Measurements from ENCODE around the gene SFXN3.
A peak's percentile ranks its signal among the peaks of the same experiment; 100 is the strongest.

SFXN3 gene

DNA sequence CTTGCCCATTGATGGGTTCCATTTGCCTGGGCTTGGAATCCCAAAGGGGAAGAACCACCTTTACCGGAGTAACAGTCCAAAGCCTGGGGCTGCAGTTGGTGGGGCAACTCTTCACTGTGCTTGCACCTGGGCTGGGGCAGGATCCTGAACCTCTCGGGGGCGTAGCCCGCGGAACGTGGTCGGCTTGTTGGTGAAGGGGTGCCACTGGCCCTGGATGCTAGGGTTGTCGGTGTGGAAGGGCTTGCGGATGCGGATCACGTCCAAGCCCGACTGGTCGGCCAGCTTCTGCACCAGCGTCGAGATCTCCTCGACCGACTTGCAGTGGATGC, 44.4 kb upstream of the SFXN3 start:
- TF ChIP-seq RARB (CRISPR knock-in tag; IDR thresholded peaks at IDR 0.05) (no peak), ZC3H10 (CRISPR knock-in tag; IDR thresholded peaks at IDR 0.05) (no peak), ARNTL (CRISPR knock-in tag; IDR thresholded peaks at IDR 0.05; ENCODE audit: borderline replicate concordance, low read depth) (no peak), ZFP30 (CRISPR knock-in tag; IDR thresholded peaks at IDR 0.05) (no peak)
- ATAC-seq = no peak; the same call in 2 of the 3 replicates

DNA sequence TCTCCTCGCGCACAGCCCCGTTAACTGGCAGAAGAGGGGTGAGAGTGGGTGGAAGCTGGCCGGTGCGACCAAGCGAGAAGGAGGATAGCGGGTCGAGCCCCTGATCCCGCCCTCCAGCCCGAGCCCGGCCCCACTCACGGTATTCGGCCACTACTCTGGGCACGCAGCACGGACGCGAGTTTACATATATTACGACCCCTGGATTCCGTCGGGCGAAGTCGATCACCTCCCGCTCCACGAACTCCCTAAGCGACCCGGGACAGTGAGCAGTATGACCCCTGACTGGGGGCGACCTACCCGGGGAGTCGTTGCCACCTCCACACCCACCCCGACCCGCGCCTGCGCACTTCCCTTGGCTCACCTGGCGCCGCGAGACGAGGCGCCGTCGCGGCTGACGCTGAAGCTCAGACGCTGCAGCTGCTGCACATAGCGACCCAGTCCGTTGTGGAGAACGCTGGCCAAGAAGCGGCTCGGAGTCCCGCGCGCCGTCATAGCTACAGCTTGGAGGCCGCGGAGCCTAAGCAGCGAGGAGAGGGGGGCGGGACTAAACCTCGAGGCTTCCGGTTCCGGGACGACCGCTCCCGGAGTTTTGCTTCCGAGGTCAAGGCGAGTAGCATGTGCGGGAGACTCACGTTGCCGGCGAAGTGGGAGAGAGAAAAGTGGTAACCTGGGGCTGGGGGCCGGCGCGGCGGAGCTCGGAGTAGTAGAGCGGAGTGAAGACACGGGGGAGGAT, 43.9 kb upstream of the SFXN3 start, which contains the start of the genes MRPL43 and TWNK:
MRPL43 (minus strand) TSS at position 546 of the 733 bp plus-strand sequence; CDS start at position 492, 54 bp downstream.
TWNK (plus strand) TSS at position 592 of the 733 bp plus-strand sequence. CDS start 668 bp downstream, outside the sequence.
- TF ChIP-seq ZNF70 (CRISPR knock-in tag; IDR thresholded peaks at IDR 0.05) (no peak), GLIS3 (CRISPR knock-in tag; IDR thresholded peaks at IDR 0.05) (no peak), ZFP30 (CRISPR knock-in tag; IDR thresholded peaks at IDR 0.05) (no peak), RARB (CRISPR knock-in tag; IDR thresholded peaks at IDR 0.05) (no peak), ZC3H10 (CRISPR knock-in tag; IDR thresholded peaks at IDR 0.05) (no peak), CSDC2 (CRISPR knock-in tag; IDR thresholded peaks at IDR 0.05) (no peak), ZNF8 (CRISPR knock-in tag; IDR thresholded peaks at IDR 0.05) (no peak), OSR1 (CRISPR knock-in tag; IDR thresholded peaks at IDR 0.05) (no peak), ZFP3 (CRISPR knock-in tag; IDR thresholded peaks at IDR 0.05) (no peak), TOX (CRISPR knock-in tag; IDR thresholded peaks at IDR 0.05; ENCODE audit: borderline replicate concordance) (no peak), ESRRG (CRISPR knock-in tag; IDR thresholded peaks at IDR 0.05) (no peak), ARNTL (CRISPR knock-in tag; IDR thresholded peaks at IDR 0.05; ENCODE audit: borderline replicate concordance, low read depth) (no peak), SNAI2 (CRISPR knock-in tag; IDR thresholded peaks at IDR 0.05) (no peak)
- TF ChIP-seq, protein P1, sequence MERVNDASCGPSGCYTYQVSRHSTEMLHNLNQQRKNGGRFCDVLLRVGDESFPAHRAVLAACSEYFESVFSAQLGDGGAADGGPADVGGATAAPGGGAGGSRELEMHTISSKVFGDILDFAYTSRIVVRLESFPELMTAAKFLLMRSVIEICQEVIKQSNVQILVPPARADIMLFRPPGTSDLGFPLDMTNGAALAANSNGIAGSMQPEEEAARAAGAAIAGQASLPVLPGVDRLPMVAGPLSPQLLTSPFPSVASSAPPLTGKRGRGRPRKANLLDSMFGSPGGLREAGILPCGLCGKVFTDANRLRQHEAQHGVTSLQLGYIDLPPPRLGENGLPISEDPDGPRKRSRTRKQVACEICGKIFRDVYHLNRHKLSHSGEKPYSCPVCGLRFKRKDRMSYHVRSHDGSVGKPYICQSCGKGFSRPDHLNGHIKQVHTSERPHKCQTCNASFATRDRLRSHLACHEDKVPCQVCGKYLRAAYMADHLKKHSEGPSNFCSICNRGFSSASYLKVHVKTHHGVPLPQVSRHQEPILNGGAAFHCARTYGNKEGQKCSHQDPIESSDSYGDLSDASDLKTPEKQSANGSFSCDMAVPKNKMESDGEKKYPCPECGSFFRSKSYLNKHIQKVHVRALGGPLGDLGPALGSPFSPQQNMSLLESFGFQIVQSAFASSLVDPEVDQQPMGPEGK (CRISPR knock-in tag; IDR thresholded peaks at IDR 0.05; ENCODE audit: borderline replicate concordance) = no peak
- TF ChIP-seq, protein P2, sequence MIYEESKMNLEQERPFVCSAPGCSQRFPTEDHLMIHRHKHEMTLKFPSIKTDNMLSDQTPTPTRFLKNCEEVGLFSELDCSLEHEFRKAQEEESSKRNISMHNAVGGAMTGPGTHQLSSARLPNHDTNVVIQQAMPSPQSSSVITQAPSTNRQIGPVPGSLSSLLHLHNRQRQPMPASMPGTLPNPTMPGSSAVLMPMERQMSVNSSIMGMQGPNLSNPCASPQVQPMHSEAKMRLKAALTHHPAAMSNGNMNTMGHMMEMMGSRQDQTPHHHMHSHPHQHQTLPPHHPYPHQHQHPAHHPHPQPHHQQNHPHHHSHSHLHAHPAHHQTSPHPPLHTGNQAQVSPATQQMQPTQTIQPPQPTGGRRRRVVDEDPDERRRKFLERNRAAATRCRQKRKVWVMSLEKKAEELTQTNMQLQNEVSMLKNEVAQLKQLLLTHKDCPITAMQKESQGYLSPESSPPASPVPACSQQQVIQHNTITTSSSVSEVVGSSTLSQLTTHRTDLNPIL (CRISPR knock-in tag; IDR thresholded peaks at IDR 0.05; ENCODE audit: low read depth) = no peak
- TF ChIP-seq, protein P3, sequence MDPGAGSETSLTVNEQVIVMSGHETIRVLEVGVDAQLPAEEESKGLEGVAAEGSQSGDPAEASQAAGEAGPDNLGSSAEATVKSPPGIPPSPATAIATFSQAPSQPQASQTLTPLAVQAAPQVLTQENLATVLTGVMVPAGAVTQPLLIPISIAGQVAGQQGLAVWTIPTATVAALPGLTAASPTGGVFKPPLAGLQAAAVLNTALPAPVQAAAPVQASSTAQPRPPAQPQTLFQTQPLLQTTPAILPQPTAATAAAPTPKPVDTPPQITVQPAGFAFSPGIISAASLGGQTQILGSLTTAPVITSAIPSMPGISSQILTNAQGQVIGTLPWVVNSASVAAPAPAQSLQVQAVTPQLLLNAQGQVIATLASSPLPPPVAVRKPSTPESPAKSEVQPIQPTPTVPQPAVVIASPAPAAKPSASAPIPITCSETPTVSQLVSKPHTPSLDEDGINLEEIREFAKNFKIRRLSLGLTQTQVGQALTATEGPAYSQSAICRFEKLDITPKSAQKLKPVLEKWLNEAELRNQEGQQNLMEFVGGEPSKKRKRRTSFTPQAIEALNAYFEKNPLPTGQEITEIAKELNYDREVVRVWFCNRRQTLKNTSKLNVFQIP (CRISPR knock-in tag; IDR thresholded peaks at IDR 0.05; ENCODE audit: borderline replicate concordance, low read depth) = no peak
- peak; percentile 94 for ATAC-seq

DNA sequence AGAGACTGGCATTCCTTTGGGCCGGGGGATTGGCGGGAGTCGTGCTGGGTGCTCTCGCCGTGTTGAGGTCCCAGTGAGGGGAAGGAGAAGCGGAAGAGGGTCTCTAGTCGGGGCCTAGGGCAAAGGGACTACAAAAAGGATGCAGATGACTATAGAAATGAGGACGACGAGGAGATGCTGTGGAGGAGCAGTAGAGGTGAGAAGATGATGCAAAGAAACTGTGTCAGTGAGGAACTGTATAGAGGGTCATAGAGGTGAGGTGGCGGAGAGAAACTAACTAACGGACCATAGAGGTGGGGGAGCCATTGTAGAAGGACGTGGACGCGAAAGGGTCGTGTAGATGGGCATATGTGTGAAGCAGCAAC, 43.4 kb upstream of the SFXN3 start:
- no peak for TF ChIP-seq BACH2 (CRISPR knock-in tag; IDR thresholded peaks at IDR 0.05; ENCODE audit: borderline replicate concordance)
- TF ChIP-seq, protein P3 (CRISPR knock-in tag; IDR thresholded peaks at IDR 0.05; ENCODE audit: borderline replicate concordance, low read depth) = no peak
- TF ChIP-seq, protein P1 (CRISPR knock-in tag; IDR thresholded peaks at IDR 0.05; ENCODE audit: borderline replicate concordance) = no peak
- TF ChIP-seq ZFP30 (CRISPR knock-in tag; IDR thresholded peaks at IDR 0.05) = no peak
- TF ChIP-seq, protein P4, sequence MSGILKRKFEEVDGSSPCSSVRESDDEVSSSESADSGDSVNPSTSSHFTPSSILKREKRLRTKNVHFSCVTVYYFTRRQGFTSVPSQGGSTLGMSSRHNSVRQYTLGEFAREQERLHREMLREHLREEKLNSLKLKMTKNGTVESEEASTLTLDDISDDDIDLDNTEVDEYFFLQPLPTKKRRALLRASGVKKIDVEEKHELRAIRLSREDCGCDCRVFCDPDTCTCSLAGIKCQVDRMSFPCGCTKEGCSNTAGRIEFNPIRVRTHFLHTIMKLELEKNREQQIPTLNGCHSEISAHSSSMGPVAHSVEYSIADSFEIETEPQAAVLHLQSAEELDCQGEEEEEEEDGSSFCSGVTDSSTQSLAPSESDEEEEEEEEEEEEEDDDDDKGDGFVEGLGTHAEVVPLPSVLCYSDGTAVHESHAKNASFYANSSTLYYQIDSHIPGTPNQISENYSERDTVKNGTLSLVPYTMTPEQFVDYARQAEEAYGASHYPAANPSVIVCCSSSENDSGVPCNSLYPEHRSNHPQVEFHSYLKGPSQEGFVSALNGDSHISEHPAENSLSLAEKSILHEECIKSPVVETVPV (CRISPR knock-in tag; IDR thresholded peaks at IDR 0.05) = no peak
- no peak for TF ChIP-seq OSR1 (CRISPR knock-in tag; IDR thresholded peaks at IDR 0.05)
- no peak for TF ChIP-seq SNAI2 (CRISPR knock-in tag; IDR thresholded peaks at IDR 0.05)

More for the DNA sequence above, 43.4 kb upstream of the SFXN3 start:
- ATAC-seq = peak; percentile 20
